Testis (tissue), 3 donors: ENCODE measurements around the gene LRMDA. TPM values are rescaled to one million over a fixed set of nuclear protein-coding genes. Genes with fewer than 3 reads are reported as not detected.

Source experiments
- DNase-seq: peaks from one replicate; pipeline ENCODE4 v3.0.0-alpha.2; 2019
- H3K27ac ChIP-seq, 2 donors: fragments of 200-600 bp; sonication (generic); one replicate each; pipeline ENCODE4 v1.5.1; 2019
- H3K27me3 ChIP-seq: fragments of 200-600 bp; sonication (generic); one replicate; pipeline ENCODE4 v1.5.1; 2019
- H3K36me3 ChIP-seq: fragments of 200-600 bp; sonication (generic); one replicate; pipeline ENCODE4 v1.5.1; 2017; ENCODE audit warnings: low read depth; ENCODE audit errors: missing control alignments
- H3K4me1 ChIP-seq: fragments of 200-600 bp; sonication (generic); one replicate; pipeline ENCODE4 v1.5.1; 2019
- H3K4me3 ChIP-seq, 2 donors: fragments of 200-600 bp; sonication (generic); one replicate each; pipeline ENCODE4 v1.5.1; 2017 to 2019
- H3K9me3 ChIP-seq: fragments of 200-600 bp; sonication (generic); one replicate; pipeline ENCODE4 v1.5.1; 2017
- CTCF ChIP-seq, 3 experiments: fragments of 450-650 bp in 2 of 3; fragments of 200-600 bp in 1 of 3; sonication (generic) in 1 of 3; IDR thresholded peaks; one replicate each; pipeline ENCODE4 v1.5.1; 2016 to 2019; ENCODE audit warnings: antibody characterized with exemption in 3 of 3, mild to moderate bottlenecking in 2 of 3, moderate library complexity in 1 of 3
- POLR2A ChIP-seq: fragments of 450-650 bp; IDR thresholded peaks from one replicate; pipeline ENCODE4 v1.6.1; 2017; ENCODE audit warnings: antibody characterized with exemption, mild to moderate bottlenecking, moderate library complexity
- WGBS, 2 donors: methylation state at CpG; one replicate each; pipeline ENCODE4 v1.1.5; 2018; 5-methylcytosine and 5-hydroxymethylcytosine counted together
- intact Hi-C: fragments of 100-400 bp; cut with DNase I; formaldehyde crosslinking; loops from one replicate; pipeline ENCODE4 v1.15.1; 2023; ENCODE audit warnings: low total_unique reads
- polyA plus RNA-seq: library from polyadenylated mRNA; stranded (reverse); fragments of 350-450 nt; fragmentation: Illumina TruSeq; extraction: RNeasy Lipid Tissue Mini Kit (QIAGEN cat#74804); gene quantifications from one replicate; pipeline ENCODE4 v1.2.3, GENCODE V29; 2014; ENCODE audit warnings: low read depth, low replicate concordance; ENCODE audit not compliant: insufficient read depth
- total RNA-seq, 2 donors: library from RNA; depleted of rRNA; stranded (reverse); fragments of >200 nt; gene quantifications; one replicate each; pipeline ENCODE4 v1.2.3, GENCODE V29; 2016

LRMDA gene
- total and polyA plus RNA-seq, 3 donors from 2014 or later, result 7.6 to 13.8 (median 10.6) TPM

- Histone ChIP-seq H3K9me3 (no peaks in the 10 kb centered on the region), H3K27me3 (no peaks in the 10 kb centered on the region), H3K36me3 (no peaks in the 10 kb centered on the region), H3K4me3 (no peak overlapping the region), H3K27ac (no peak overlapping the region), H3K4me1 (no peaks in the 10 kb centered on the region)
- no peak for DNase-seq
- no peak for TF ChIP-seq POLR2A
- TF ChIP-seq CTCF (IDR thresholded peaks at IDR 0.05), result no peak
- intact Hi-C loops, result no loop called here
Observed at GRCh38 chr10:76117949-76118348, 686.5 kb downstream of the LRMDA start.

- no peak for DNase-seq
- Histone ChIP-seq H3K9me3 (no peaks in the 10 kb centered on the region), H3K4me1 (no peaks in the 10 kb centered on the region), H3K4me3 (no peak overlapping the region), H3K27ac (no peak overlapping the region), H3K27me3 (no peaks in the 10 kb centered on the region), H3K36me3 (no peaks in the 10 kb centered on the region)
- TF ChIP-seq POLR2A, result no peak
- WGBS, 2 donors, result 83 to 89% methylated on average over 2 of the region's 2 CpGs
- intact Hi-C loops, result no loop called here
Observed at GRCh38 chr10:76119036-76119435, 687.6 kb downstream of the LRMDA start.

- H3K4me3 ChIP-seq, result no peak overlapping the region
- intact Hi-C loops, result no loop called here
- 90 to 93% methylated on average over 1 of the region's 1 CpG for WGBS, 2 donors
- no peaks in the 10 kb centered on the region for H3K27me3 ChIP-seq
- H3K27ac ChIP-seq, result no peak overlapping the region
- no peaks in the 10 kb centered on the region for H3K4me1 ChIP-seq
- no peaks in the 10 kb centered on the region for H3K36me3 ChIP-seq
- DNase-seq, result no peak
- H3K9me3 ChIP-seq, result no peaks in the 10 kb centered on the region
- TF ChIP-seq POLR2A, result no peak
- no peak for TF ChIP-seq CTCF (IDR thresholded peaks at IDR 0.05)
Observed at GRCh38 chr10:76119515-76119914, 688.1 kb downstream of the LRMDA start.

DNA sequence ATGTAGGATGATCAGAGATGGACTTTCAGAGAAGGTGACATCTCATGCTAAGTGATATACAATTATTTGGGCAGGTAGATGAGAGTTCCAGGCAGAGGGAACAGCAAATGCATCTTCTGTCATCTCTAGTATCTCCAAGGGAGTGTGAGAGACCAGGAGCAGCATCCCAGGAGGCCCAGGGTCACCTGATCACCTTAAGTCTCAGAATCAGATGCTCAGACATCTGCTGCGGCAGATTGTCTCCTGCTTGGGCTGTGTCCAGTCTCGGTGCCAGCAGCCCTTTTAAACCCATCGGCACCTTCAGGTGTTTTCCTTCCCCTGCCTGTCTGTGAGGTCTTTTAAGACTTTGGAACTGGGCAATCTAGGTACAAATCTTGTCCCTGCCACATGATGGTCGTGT, 690.6 kb downstream of the LRMDA start:
- Histone ChIP-seq H3K27ac (no peak overlapping the region), H3K4me1 (no peaks in the 10 kb centered on the region), H3K27me3 (no peaks in the 10 kb centered on the region), H3K4me3 (no peak overlapping the region), H3K36me3 (no peaks in the 10 kb centered on the region), H3K9me3 (no peaks in the 10 kb centered on the region)
- DNase-seq, result no peak
- intact Hi-C loops, result no loop called here
- 85 to 97% methylated on average over 4 of the region's 4 CpGs for WGBS, 2 donors
- no peak for TF ChIP-seq POLR2A

DNA sequence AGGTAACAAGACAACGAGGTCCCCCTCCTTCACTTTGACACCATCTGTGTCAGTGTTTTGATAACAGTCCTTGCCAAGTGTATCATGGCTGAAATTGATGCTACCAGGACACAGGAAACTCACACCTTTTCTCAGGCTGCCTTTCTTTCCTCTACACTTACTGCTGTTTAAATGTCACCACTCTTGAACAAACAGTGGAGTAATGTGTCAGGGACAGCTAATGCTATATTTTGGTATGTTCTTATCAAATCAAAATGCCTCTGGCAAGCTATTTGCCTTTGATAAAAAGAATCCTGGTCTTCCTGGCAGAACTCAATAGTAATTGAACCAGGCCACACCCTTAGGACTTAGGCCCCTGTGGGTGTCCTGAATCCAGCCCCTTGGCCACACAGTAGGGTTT, 692.9 kb downstream of the LRMDA start:
- intact Hi-C loops, result no loop called here
- 82 to 92% methylated on average over 1 of the region's 1 CpG for WGBS, 2 donors
- DNase-seq, result no peak

More for the DNA sequence above, 692.9 kb downstream of the LRMDA start:
- Histone ChIP-seq H3K27me3 (no peaks in the 10 kb centered on the region), H3K9me3 (no peaks in the 10 kb centered on the region), H3K27ac (no peak overlapping the region), H3K4me1 (no peaks in the 10 kb centered on the region), H3K36me3 (no peaks in the 10 kb centered on the region), H3K4me3 (no peak overlapping the region)
- TF ChIP-seq CTCF (IDR thresholded peaks at IDR 0.05) (no peak), POLR2A (no peak)
